ENCODE data around the gene DCST2.
"Not testable (repeated sequence)": the region's sequence is repeated elsewhere in the genome, so short reads cannot be mapped to it uniquely, and the experiment has no call there.

The DCST2 gene

DNA sequence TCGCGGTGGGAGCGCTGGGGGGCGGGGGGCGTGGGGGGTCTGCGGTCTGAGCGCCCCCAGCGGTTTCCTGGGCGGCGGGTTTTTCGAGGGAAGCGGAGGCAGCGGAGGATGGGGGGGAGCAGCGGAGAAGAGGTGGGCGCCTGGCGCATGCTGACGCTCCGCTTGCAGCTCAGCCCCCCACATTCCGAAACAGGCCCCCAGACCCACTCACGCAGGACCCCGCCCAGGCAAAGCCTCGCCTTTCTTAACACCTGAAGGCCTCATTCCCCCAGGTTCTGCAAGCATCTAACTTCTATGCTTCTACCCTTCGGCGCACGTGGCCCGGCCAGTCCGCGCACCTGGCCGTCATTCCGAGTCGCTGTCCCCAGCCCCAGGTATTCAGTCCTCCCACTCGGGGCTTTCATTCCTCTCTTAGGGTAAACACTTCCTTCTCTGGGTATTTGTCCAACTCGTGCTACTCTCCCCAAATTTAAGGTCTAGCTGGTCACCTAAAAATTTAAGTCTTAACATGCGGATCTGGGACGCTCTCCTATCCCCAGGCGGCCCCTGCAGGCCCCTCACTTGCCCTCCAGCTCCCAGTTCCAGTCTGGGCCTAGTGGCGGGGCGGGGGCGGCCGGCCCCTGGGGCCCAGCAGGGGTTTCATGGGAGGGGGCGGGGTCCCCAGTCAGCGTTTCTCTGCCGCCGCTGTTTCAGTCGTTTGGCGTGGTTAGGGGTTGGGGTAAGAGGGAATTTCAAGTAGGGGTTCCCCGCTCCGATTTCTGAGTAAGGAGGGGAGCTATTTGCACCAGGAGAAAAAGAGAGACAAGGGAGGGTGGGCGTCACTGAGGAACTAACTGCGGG lies 33.8 kb downstream of the DCST2 start:
- Histone ChIP-seq H3K27ac (ENCODE audit: low read depth, low read length) (peak overlapping the region; percentile 97), H3K36me3 (ENCODE audit: control insufficient read depth in 5 of 5, insufficient read depth in 5 of 5, low read length in 5 of 5) (no peaks in the 10 kb centered on the region), H3K4me3 (ENCODE audit: low read depth in 1 of 5, low read length in 5 of 5) (peak overlapping the region; percentile 56 to 97 (median 78)), H3K4me1 (ENCODE audit: control insufficient read depth in 5 of 5, insufficient read depth in 5 of 5, low read length in 5 of 5) (peaks cover 5 to 59% (median 46%) of the 10 kb centered on the region in 5 donors), H3K9me3 (ENCODE audit: control insufficient read depth in 5 of 5, low read length in 5 of 5) (no peaks in the 10 kb centered on the region), H3K27me3 (ENCODE audit: control insufficient read depth in 5 of 5, insufficient read depth in 4 of 5, low read length in 5 of 5) (no peaks in the 10 kb centered on the region), H3K9ac (ENCODE audit: low read length in 5 of 5) (peak overlapping the region in 4 of 5 donors; percentile 55 to 81 (median 74))

DNA sequence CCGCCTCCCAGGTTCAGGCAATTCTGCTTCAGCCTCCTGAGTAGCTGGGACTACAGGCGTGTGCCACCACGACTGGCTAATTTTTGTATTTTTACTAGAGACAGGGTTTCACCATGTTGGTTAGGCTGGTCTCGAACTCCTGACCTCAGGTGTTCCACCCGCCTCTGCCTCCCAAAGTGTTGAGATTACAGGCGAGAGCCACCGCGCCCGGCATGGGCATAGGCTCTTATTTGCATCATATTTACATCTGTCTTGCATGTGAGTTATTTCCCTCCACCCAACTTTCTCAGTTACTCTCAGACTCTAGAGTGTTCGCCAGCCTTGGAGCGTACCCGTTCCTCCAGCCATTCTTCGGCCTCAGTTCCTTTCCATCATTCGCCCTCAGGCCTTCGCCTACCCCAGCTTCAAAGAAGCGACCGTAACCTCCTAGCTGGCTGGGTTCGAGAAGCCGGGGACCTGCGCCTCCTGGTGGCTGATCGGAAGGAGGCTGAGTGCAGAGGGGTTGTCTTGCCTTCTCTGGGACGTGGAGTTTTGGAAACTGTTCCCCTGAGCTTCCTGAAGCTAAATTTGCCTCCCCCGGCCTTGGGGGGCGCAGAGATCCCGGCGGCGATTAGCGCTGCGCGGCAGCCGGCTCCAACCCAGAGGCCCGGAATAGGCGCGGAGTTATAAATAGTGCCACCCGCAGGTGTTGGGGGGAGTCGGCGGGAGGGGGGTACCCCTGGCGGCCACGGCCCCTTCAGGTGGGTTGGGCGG lies 34.6 kb downstream of the DCST2 start:
- Histone ChIP-seq H3K36me3 (ENCODE audit: control insufficient read depth in 5 of 5, insufficient read depth in 5 of 5, low read length in 5 of 5) (no peaks in the 10 kb centered on the region), H3K4me1 (ENCODE audit: control insufficient read depth in 5 of 5, insufficient read depth in 5 of 5, low read length in 5 of 5) (peaks cover 2 to 53% (median 38%) of the 10 kb centered on the region in 5 donors), H3K9ac (ENCODE audit: low read length in 5 of 5) (peak overlapping the region in 2 of 5 donors; percentile 22 to 69), H3K4me3 (ENCODE audit: low read depth in 1 of 5, low read length in 5 of 5) (peak overlapping the region; percentile 19 to 57 (median 39)), H3K27ac (ENCODE audit: low read depth, low read length) (peak overlapping the region; percentile 97), H3K9me3 (ENCODE audit: control insufficient read depth in 5 of 5, low read length in 5 of 5) (no peaks in the 10 kb centered on the region), H3K27me3 (ENCODE audit: control insufficient read depth in 5 of 5, insufficient read depth in 4 of 5, low read length in 5 of 5) (no peaks in the 10 kb centered on the region)

DNA sequence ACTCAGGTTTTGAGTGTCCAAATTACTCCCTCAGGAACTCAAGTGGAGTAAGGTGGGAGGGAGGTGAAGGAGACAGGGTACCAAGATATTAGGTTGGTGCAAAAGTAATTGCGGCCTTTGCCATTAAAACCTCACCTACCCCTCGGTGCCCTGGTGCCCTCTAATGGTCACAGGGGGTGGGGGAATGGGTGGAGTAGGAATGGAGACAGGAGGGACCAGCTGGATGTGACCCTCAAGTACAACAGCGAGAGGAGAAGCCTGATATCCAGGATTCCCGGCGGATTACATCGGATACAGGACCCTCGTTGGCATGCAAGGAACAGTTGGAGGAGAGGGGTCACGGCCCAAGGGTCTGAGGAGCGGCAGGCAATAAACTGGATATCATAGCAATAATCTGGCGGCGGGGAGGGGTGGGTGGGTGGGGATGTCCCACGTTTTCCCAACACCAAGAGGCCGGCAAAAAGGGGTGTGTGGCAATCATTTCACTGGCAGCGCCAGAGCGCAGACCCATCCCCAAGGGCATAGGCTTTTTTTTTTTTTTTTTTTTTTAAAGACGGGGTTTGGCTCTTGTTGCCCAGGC lies 35.3 kb downstream of the DCST2 start:
- no peaks in the 10 kb centered on the region for H3K27me3 ChIP-seq (ENCODE audit: control insufficient read depth in 5 of 5, insufficient read depth in 4 of 5, low read length in 5 of 5)
- H3K36me3 ChIP-seq (ENCODE audit: control insufficient read depth in 5 of 5, insufficient read depth in 5 of 5, low read length in 5 of 5): no peaks in the 10 kb centered on the region
- H3K27ac ChIP-seq (ENCODE audit: low read depth, low read length): peak overlapping the region; percentile 66
- H3K9me3 ChIP-seq (ENCODE audit: control insufficient read depth in 5 of 5, low read length in 5 of 5): no peaks in the 10 kb centered on the region
- no peak overlapping the region for H3K4me3 ChIP-seq (ENCODE audit: low read depth in 1 of 5, low read length in 5 of 5)
- H3K4me1 ChIP-seq (ENCODE audit: control insufficient read depth in 5 of 5, insufficient read depth in 5 of 5, low read length in 5 of 5): peaks cover 2 to 48% (median 36%) of the 10 kb centered on the region in 5 donors
- H3K9ac ChIP-seq (ENCODE audit: low read length in 5 of 5): peak overlapping the region in 1 of 5 donors; percentile 51

DNA sequence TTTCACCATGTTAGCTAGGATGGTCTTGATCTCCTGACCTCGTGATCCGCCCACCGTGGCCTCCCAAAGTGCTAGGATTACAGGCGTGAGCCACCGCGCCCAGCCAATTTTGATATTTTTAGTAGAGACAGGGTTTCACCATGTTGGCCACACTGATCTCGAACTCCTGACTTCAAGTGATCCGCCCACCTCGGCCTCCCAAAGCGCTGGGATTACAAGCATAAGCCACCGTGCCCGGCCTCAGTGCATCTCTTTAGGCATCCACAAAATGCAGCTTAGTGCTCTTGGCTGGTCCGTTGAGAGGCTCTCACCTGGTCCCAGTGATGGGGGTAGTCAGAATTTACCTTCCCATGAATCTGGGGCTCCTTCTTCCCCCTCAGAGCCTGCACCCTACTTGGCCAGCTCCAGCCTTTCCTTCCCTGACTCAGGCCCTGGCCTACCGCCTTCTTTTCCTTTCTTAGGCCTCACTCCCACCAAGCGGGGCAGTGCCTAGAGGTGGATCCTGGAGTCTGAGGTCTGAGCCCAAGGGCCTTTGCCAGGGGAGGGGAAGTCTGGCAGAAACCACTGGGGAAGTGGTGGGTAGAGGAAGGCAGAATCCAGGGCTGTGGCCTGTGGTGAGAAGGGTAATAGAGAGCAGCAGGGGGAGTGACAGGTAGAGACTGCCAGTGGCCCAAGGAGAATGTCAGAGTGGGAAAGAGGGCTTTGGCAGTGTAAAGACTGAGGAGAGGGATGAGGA lies 36.4 kb downstream of the DCST2 start:
- H3K4me1 ChIP-seq (ENCODE audit: control insufficient read depth in 5 of 5, insufficient read depth in 5 of 5, low read length in 5 of 5): peaks cover 2 to 47% (median 30%) of the 10 kb centered on the region in 5 donors
- H3K9ac ChIP-seq (ENCODE audit: low read length in 5 of 5): peak overlapping the region in 1 of 5 donors; percentile 47

DNA sequence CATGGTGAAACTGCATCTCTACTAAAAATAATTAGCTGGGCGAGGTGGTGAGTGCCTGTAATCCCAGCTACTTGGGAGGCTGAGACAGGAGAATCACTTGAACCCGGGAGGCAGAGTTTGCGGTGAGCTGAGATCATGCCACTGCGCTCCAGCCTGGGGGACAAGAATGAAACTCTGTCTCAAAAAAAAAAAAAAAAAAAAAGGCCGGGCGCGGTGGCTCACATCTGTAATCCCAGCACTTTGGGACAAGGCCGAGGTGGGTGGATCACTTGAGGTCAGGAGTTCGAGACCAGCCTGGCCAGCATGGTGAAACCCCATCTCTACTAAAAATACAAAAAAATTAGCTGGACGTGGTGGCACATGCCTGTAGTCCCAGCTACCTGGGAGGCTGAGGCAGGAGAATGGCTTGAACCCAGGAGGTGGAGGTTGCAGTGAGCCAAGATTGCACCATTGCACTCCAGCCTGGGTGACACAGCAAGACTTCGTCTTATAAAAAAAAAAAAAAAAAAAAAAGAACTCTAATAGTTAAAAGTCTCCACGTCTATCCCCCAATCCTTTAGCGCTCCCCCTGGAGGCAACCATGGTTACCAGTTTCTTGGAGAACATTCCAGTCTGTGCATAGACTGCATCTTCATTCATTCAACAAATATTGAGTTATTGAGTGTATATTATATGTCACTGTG lies 38.1 kb downstream of the DCST2 start:
- peak overlapping the region; percentile 84 for H3K27ac ChIP-seq (ENCODE audit: low read depth, low read length)
- not testable (repeated sequence) for H3K9me3 ChIP-seq (ENCODE audit: control insufficient read depth in 5 of 5, low read length in 5 of 5); H3K27me3 ChIP-seq (ENCODE audit: control insufficient read depth in 5 of 5, insufficient read depth in 4 of 5, low read length in 5 of 5); H3K4me3 ChIP-seq (ENCODE audit: low read depth in 1 of 5, low read length in 5 of 5); H3K9ac ChIP-seq (ENCODE audit: low read length in 5 of 5)
- peaks cover 0 to 13% (median 7%) of the 10 kb centered on the region in 5 donors for H3K36me3 ChIP-seq (ENCODE audit: control insufficient read depth in 5 of 5, insufficient read depth in 5 of 5, low read length in 5 of 5)
- H3K4me1 ChIP-seq (ENCODE audit: control insufficient read depth in 5 of 5, insufficient read depth in 5 of 5, low read length in 5 of 5): peaks cover 2 to 38% (median 25%) of the 10 kb centered on the region in 5 donors

More for the DNA sequence above, 36.4 kb downstream of the DCST2 start:
- Histone ChIP-seq H3K9me3 (ENCODE audit: control insufficient read depth in 5 of 5, low read length in 5 of 5) (no peaks in the 10 kb centered on the region), H3K4me3 (ENCODE audit: low read depth in 1 of 5, low read length in 5 of 5) (no peak overlapping the region), H3K27me3 (ENCODE audit: control insufficient read depth in 5 of 5, insufficient read depth in 4 of 5, low read length in 5 of 5) (no peaks in the 10 kb centered on the region), H3K27ac (ENCODE audit: low read depth, low read length) (peak overlapping the region; percentile 66), H3K36me3 (ENCODE audit: control insufficient read depth in 5 of 5, insufficient read depth in 5 of 5, low read length in 5 of 5) (peaks cover 0 to 9% (median 4%) of the 10 kb centered on the region in 5 donors)

DNA sequence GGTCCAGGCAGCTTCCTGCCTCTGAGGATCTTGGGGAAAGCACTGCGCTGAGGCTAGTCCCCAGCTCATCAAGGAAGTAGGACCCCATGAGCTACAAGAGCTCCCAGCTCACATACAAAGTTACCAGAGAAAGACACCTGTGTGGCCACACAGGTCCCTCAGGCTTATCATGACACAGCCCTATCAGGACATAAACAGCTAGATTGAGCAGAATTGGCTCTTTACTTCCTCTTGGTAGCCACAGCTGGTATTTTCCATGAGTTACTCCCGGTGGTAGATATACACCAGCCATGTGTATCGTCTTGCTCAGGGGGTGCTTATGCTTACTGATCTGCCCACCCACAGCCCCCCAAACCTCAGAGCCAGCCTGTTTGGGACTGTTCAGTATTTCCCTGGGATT lies 39.0 kb downstream of the DCST2 start:
- Histone ChIP-seq H3K27ac (ENCODE audit: low read depth, low read length) (peak overlapping the region; percentile 78), H3K9ac (ENCODE audit: low read length in 5 of 5) (peak overlapping the region in 2 of 5 donors; percentile 25 to 33), H3K36me3 (ENCODE audit: control insufficient read depth in 5 of 5, insufficient read depth in 5 of 5, low read length in 5 of 5) (peaks cover 0 to 22% (median 14%) of the 10 kb centered on the region in 5 donors), H3K9me3 (ENCODE audit: control insufficient read depth in 5 of 5, low read length in 5 of 5) (no peaks in the 10 kb centered on the region), H3K4me3 (ENCODE audit: low read depth in 1 of 5, low read length in 5 of 5) (no peak overlapping the region), H3K4me1 (ENCODE audit: control insufficient read depth in 5 of 5, insufficient read depth in 5 of 5, low read length in 5 of 5) (peaks cover 2 to 30% (median 18%) of the 10 kb centered on the region in 5 donors), H3K27me3 (ENCODE audit: control insufficient read depth in 5 of 5, insufficient read depth in 4 of 5, low read length in 5 of 5) (no peaks in the 10 kb centered on the region)

DNA sequence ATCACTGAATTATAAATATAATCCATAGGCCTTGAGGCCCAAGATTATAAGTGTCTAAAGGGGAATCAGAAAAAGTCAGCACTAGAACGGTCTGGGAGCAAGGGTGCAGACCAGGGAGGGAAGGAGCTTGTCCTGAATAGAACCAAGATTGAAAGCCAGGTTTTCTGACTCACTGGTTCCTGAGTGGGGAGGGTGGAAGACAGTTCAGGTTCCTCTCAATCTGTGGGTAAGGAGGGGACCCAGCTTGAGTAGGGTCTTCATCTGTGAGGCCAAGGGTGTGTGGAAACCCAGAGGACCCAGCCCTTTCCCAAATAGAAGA lies 39.4 kb downstream of the DCST2 start:
- Histone ChIP-seq H3K36me3 (ENCODE audit: control insufficient read depth in 5 of 5, insufficient read depth in 5 of 5, low read length in 5 of 5) (peaks cover 0 to 25% (median 17%) of the 10 kb centered on the region in 5 donors), H3K9ac (ENCODE audit: low read length in 5 of 5) (peak overlapping the region in 2 of 5 donors; percentile 25 to 33), H3K4me3 (ENCODE audit: low read depth in 1 of 5, low read length in 5 of 5) (no peak overlapping the region), H3K4me1 (ENCODE audit: control insufficient read depth in 5 of 5, insufficient read depth in 5 of 5, low read length in 5 of 5) (peaks cover 2 to 29% (median 15%) of the 10 kb centered on the region in 5 donors), H3K27me3 (ENCODE audit: control insufficient read depth in 5 of 5, insufficient read depth in 4 of 5, low read length in 5 of 5) (no peaks in the 10 kb centered on the region), H3K27ac (ENCODE audit: low read depth, low read length) (peak overlapping the region; percentile 78), H3K9me3 (ENCODE audit: control insufficient read depth in 5 of 5, low read length in 5 of 5) (no peaks in the 10 kb centered on the region)

DNA sequence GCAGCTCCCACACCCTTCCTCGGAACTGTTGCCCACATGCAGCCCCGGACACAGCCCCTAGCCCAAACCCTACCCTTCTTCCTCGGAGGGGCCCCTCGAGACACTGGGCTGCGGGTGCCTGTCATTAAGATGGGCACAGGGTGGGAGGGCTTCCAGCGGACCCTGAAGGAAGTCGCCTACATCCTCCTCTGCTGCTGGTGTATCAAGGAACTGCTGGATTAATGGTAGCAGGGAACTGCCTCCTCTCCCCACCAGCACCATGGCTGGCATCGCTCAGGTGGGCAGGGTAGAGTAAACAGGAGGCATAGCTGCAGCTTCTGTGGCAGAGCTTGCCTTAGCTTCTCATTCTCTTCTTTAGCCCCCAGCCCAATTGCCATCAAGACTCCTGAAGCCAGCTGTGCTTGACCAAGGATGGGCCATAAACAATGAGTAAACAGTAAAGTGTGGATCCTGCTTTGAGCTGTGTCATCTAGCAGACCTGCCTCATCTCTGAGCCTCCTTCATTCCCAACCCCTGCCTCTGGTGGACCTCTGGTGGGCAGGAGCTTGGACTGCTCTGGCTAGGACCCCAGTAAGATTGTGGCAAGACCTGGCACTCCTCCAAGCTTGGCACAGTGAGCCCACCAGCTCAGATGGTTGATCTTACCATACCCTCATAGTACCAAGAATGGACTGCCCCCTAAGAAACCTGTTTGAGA lies 39.9 kb downstream of the DCST2 start, which contains the start of gene LENEP:
TSS of gene LENEP (plus strand) at position 15 of the 697 bp plus-strand sequence. CDS start at position 37, 22 bp downstream.
- Histone ChIP-seq H3K36me3 (ENCODE audit: control insufficient read depth in 5 of 5, insufficient read depth in 5 of 5, low read length in 5 of 5) (peaks cover 0 to 30% (median 21%) of the 10 kb centered on the region in 5 donors), H3K4me3 (ENCODE audit: low read depth in 1 of 5, low read length in 5 of 5) (no peak within 1 kb of the TSS), H3K9ac (ENCODE audit: low read length in 5 of 5) (peak within 1 kb of the TSS in 2 of 5 donors; percentile 25 to 33), H3K4me1 (ENCODE audit: control insufficient read depth in 5 of 5, insufficient read depth in 5 of 5, low read length in 5 of 5) (peaks cover 0 to 29% (median 11%) of the 10 kb centered on the region in 5 donors), H3K27me3 (ENCODE audit: control insufficient read depth in 5 of 5, insufficient read depth in 4 of 5, low read length in 5 of 5) (no peaks in the 10 kb centered on the region), H3K27ac (ENCODE audit: low read depth, low read length) (peak within 1 kb of the TSS; percentile 78), H3K9me3 (ENCODE audit: control insufficient read depth in 5 of 5, low read length in 5 of 5) (no peaks in the 10 kb centered on the region)

Measured in subcutaneous abdominal adipose tissue (tissue), 5 donors.